HCT116 (cell line): ENCODE data around the gene CCNE1. TPM values are rescaled to one million over a fixed set of nuclear protein-coding genes. Genes with fewer than 3 reads are reported as not detected.

Experiments used
- ATAC-seq: fragments of 200-7000 bp; cut with Tn5 transposase; 2 replicates; pipeline ENCODE4 v1.9.1; 2020; ENCODE audit warnings: mild to moderate bottlenecking, moderate library complexity
- BruUV-seq: library from RNA; stranded (reverse); fragments of 400-500 nt; replicated peaks from 2 replicates; lab custom pipeline; 2021; lab: Mats Ljungman, UMichigan
- CTCF ChIA-PET: fragments of 300-600 bp; sonication (Branson Sonifier 250); formaldehyde crosslinking; loops from one replicate; lab custom pipeline; 2021; ENCODE audit warnings: antibody characterized with exemption; lab: Charles Lee
- POLR2A ChIA-PET: fragments of 300-600, 350-600 bp; sonication (Branson Sonifier 250); formaldehyde crosslinking; loops from one replicate; lab custom pipeline; 2021; ENCODE audit warnings: antibody characterized with exemption; lab: Charles Lee
- RAD21 ChIA-PET, 2 experiments: fragments of 300-600 bp; sonication (Branson Sonifier 250); formaldehyde crosslinking; loops; one replicate each; lab custom pipeline; 2023; ENCODE audit warnings: low total read pairs in 2 of 2; ENCODE audit not compliant: uncharacterized antibody in 2 of 2, unreplicated experiment in 2 of 2, low non-redundant PET in 1 of 2; lab: Charles Lee
- DNase-seq: peaks from one replicate; pipeline ENCODE4 v3.0.0-alpha.2; 2010; ENCODE audit warnings: low read depth, low spot score
- H2AFZ ChIP-seq: fragments of 200-600 bp; shearing (Covaris generic), sonication (generic); 2 replicates; pipeline ENCODE4 v1.6.1; 2017; ENCODE audit warnings: low read depth, mixed run types, mixed read lengths, antibody characterized with exemption, low read length; ENCODE audit not compliant: poor library complexity, severe bottlenecking
- H3K27ac ChIP-seq: 2 replicates; pipeline ENCODE4 v1.5.1; 2012; ENCODE audit warnings: low read depth, low read length
- H3K27me3 ChIP-seq: fragments of 200-600 bp; sonication (generic); 2 replicates; pipeline ENCODE4 v1.6.1; 2016; ENCODE audit warnings: mixed run types, low read length, mixed read lengths; ENCODE audit not compliant: insufficient read depth
- H3K36me3 ChIP-seq, 2 experiments: fragments of 200-500 bp in 1 of 2; fragments of 200-600 bp in 1 of 2; sonication (Bioruptor generic) in 1 of 2; sonication (generic) in 1 of 2; 2 replicates each; pipeline versions ENCODE4 v1.5.1 to v1.6.1; 2014 to 2016; ENCODE audit warnings: low read length in 2 of 2, inconsistent platforms in 1 of 2, mixed read lengths in 1 of 2, mixed run types in 1 of 2; ENCODE audit not compliant: insufficient read depth in 2 of 2, control insufficient read depth in 1 of 2
- H3K4me1 ChIP-seq, 2 experiments: fragments of 200-600 bp in 1 of 2; sonication (generic) in 1 of 2; 2 replicates each; pipeline versions ENCODE4 v1.5.1 to v1.6.1; 2012 to 2017; ENCODE audit warnings: low read length in 2 of 2, inconsistent platforms in 1 of 2, mild to moderate bottlenecking in 1 of 2, mixed read lengths in 1 of 2, mixed run types in 1 of 2, moderate library complexity in 1 of 2; ENCODE audit not compliant: insufficient read depth in 2 of 2, control insufficient read depth in 1 of 2
- H3K4me2 ChIP-seq: fragments of 200-600 bp; sonication (generic); 2 replicates; pipeline ENCODE4 v1.6.1; 2017; ENCODE audit warnings: mixed run types, low read length, mixed read lengths
- H3K4me3 ChIP-seq, 2 experiments: fragments of 200-600 bp in 1 of 2; sonication (generic) in 1 of 2; replicated peaks in 1 of 2; 2 replicates each; pipeline ENCODE4 v1.5.1; 2011 to 2016; ENCODE audit warnings: low read length in 2 of 2, control low read depth in 1 of 2, low read depth in 1 of 2, mild to moderate bottlenecking in 1 of 2, mixed read lengths in 1 of 2, mixed run types in 1 of 2
- H3K79me2 ChIP-seq: fragments of 200-600 bp; sonication (generic); 2 replicates; pipeline ENCODE4 v1.6.1; 2017; ENCODE audit warnings: mild to moderate bottlenecking, mixed run types, low read length, moderate library complexity, mixed read lengths; ENCODE audit not compliant: insufficient read depth
- H3K9ac ChIP-seq: fragments of 200-600 bp; sonication (generic); 2 replicates; pipeline ENCODE4 v1.6.1; 2016; ENCODE audit warnings: low read length, mixed read lengths
- H3K9me2 ChIP-seq: fragments of 200-600 bp; sonication (generic), shearing (Covaris generic); 2 replicates; pipeline ENCODE4 v1.6.1; 2017; ENCODE audit warnings: mixed run types, mild to moderate bottlenecking, moderate library complexity; ENCODE audit not compliant: insufficient read depth
- H3K9me3 ChIP-seq, 2 experiments: fragments of 200-500 bp in 1 of 2; fragments of 200-600 bp in 1 of 2; sonication (Bioruptor generic) in 1 of 2; sonication (generic) in 1 of 2; 2 replicates each; pipeline ENCODE4 v1.6.1; 2014 to 2017; ENCODE audit warnings: low read length in 2 of 2, mixed read lengths in 2 of 2, inconsistent platforms in 1 of 2, low read depth in 1 of 2, mild to moderate bottlenecking in 1 of 2, mixed run types in 1 of 2, moderate library complexity in 1 of 2; ENCODE audit not compliant: control insufficient read depth in 1 of 2, insufficient read depth in 1 of 2
- H4K20me1 ChIP-seq: fragments of 200-600 bp; sonication (generic), shearing (Covaris generic); 2 replicates; pipeline ENCODE4 v1.6.1; 2017; ENCODE audit warnings: mixed run types, mild to moderate bottlenecking, moderate library complexity; ENCODE audit not compliant: insufficient read depth
- ATF3 ChIP-seq: IDR thresholded peaks from 2 replicates; pipeline ENCODE4 v1.6.1; 2012
- CTCF ChIP-seq, 3 experiments: fragments of 200-600 bp in 1 of 3; sonication (generic) in 1 of 3; IDR thresholded peaks in 2 of 3; conservative IDR thresholded peaks in 1 of 3; 2 replicates each; pipeline ENCODE4 v1.5.1; 2012 to 2017; ENCODE audit warnings: low read depth in 2 of 3, low read length in 2 of 3, antibody characterized with exemption in 1 of 3, borderline replicate concordance in 1 of 3, control low read depth in 1 of 3, mild to moderate bottlenecking in 1 of 3, mixed read lengths in 1 of 3, mixed run types in 1 of 3, moderate library complexity in 1 of 3; ENCODE audit not compliant: insufficient read depth in 1 of 3
- EGR1 ChIP-seq: IDR thresholded peaks from 2 replicates; pipeline ENCODE4 v1.6.1; 2012; ENCODE audit warnings: low read depth
- ELF1 ChIP-seq: IDR thresholded peaks from 2 replicates; pipeline ENCODE4 v1.6.1; 2012; ENCODE audit warnings: low read depth, borderline replicate concordance
- EZH2 ChIP-seq: fragments of 200-600 bp; sonication (generic); IDR thresholded peaks from 2 replicates; pipeline ENCODE4 v1.6.1; 2017; ENCODE audit warnings: antibody characterized with exemption, mixed run types
- EZH2phosphoT487 ChIP-seq: fragments of 200-600 bp; IDR thresholded peaks from 2 replicates; pipeline ENCODE4 v1.6.1; 2018; ENCODE audit warnings: antibody characterized with exemption, borderline replicate concordance
- FOSL1 ChIP-seq: IDR thresholded peaks from 2 replicates; pipeline ENCODE4 v1.6.1; 2012; ENCODE audit warnings: low read depth
- JUND ChIP-seq: IDR thresholded peaks from 2 replicates; pipeline ENCODE4 v1.6.1; 2012
- RAD21 ChIP-seq: IDR thresholded peaks from 2 replicates; pipeline ENCODE4 v1.6.1; 2012; ENCODE audit warnings: low read depth, mild to moderate bottlenecking
- REST ChIP-seq: IDR thresholded peaks from 2 replicates; pipeline ENCODE4 v1.6.1; 2012; ENCODE audit warnings: low read depth
- SIN3A ChIP-seq: IDR thresholded peaks from 2 replicates; pipeline ENCODE4 v1.6.1; 2012; ENCODE audit warnings: low read depth
- SP1 ChIP-seq: IDR thresholded peaks from 2 replicates; pipeline ENCODE4 v1.6.1; 2012; ENCODE audit warnings: low read depth
- SRF ChIP-seq: IDR thresholded peaks from 2 replicates; pipeline ENCODE4 v1.6.1; 2012; ENCODE audit warnings: low read depth
- YY1 ChIP-seq: IDR thresholded peaks from 2 replicates; pipeline ENCODE4 v1.6.1; 2011; ENCODE audit warnings: low read length, low read depth, moderate library complexity, mild to moderate bottlenecking; ENCODE audit not compliant: insufficient replicate concordance; ENCODE audit errors: extremely low read depth
- ZBTB33 ChIP-seq: IDR thresholded peaks from 2 replicates; pipeline ENCODE4 v1.6.1; 2011; ENCODE audit warnings: mild to moderate bottlenecking, low read length, moderate library complexity; ENCODE audit not compliant: insufficient replicate concordance; ENCODE audit errors: extremely low read depth
- ZNF274 ChIP-seq: fragments of 200-500 bp; sonication (Bioruptor generic); IDR thresholded peaks from 2 replicates; pipeline ENCODE4 v1.6.1; 2014; ENCODE audit warnings: mild to moderate bottlenecking, low read depth, low read length, inconsistent platforms
- intact Hi-C: fragments of 100-400 bp; cut with micrococcal nuclease; formaldehyde crosslinking; loops from 2 replicates; pipeline ENCODE4 v1.10.0; 2022
- total RNA-seq: library from RNA; stranded (reverse); gene quantifications from one replicate; pipeline ENCODE4 v1.2.1, GENCODE V29; 2021; ENCODE audit not compliant: unreplicated experiment

The CCNE1 gene
- total RNA-seq, 1 experiment from 2014 or later: 29.3 TPM

- RAD21 ChIA-PET: no interaction called here
These were observed 56.2 kb downstream of the CCNE1 start for GRCh38 chr19:29867984-29868383.

More at GRCh38 chr19:29867984-29868383, 56.2 kb downstream of the CCNE1 start:
- Histone ChIP-seq H3K9me2 (no peaks in the 10 kb centered on the region), H4K20me1 (no peaks in the 10 kb centered on the region), H3K79me2 (no peaks in the 10 kb centered on the region), H3K4me2 (no peak overlapping the region), H3K9me3 (no peaks in the 10 kb centered on the region), H3K4me3 (no peak overlapping the region), H3K9ac (no peak overlapping the region), H3K4me1 (peaks cover 0 to 8% of the 10 kb centered on the region in 2 experiments; a peak in 3 of 4 replicates), H2AFZ (no peak overlapping the region), H3K36me3 (no peaks in the 10 kb centered on the region), H3K27ac (no peak overlapping the region), H3K27me3 (peaks cover 7% of the 10 kb centered on the region; the same call in 1 of the 2 replicates)
- ATAC-seq: no peak
- BruUV-seq: no TSS peak
- CTCF ChIA-PET: interaction anchor here (1.4 to 2.0 kb wide), 2 partner anchors 10 to 138 kb away, joined by 3 to 8 read pairs; no protein-coding TSS in a partner anchor
- DNase-seq: no peak
- POLR2A ChIA-PET: no interaction called here
- intact Hi-C loops: no loop called here
- no peak for TF ChIP-seq SP1
- no peak for TF ChIP-seq FOSL1
- TF ChIP-seq EGR1: no peak
- TF ChIP-seq ZNF274: no peak
- no peak for TF ChIP-seq EZH2phosphoT487
- TF ChIP-seq SRF: no peak
- no peak for TF ChIP-seq YY1
- TF ChIP-seq RAD21: no peak
- TF ChIP-seq JUND: no peak
- TF ChIP-seq CTCF (IDR thresholded peaks at IDR 0.05 in 2 of 3, conservative IDR thresholded peaks at IDR 0.05 in 1 of 3; ENCODE audit: borderline replicate concordance in 1 of 3, insufficient read depth in 1 of 3, low read depth in 2 of 3, low read length in 2 of 3): no peak
- TF ChIP-seq ELF1: no peak
- no peak for TF ChIP-seq ZBTB33
- no peak for TF ChIP-seq ATF3
- no peak for TF ChIP-seq SIN3A
- TF ChIP-seq REST: no peak
- TF ChIP-seq EZH2: no peak
